GM08714 (cell line): ENCODE results near the gene METTL24.
"Not testable (repeated sequence)": the region's sequence is repeated elsewhere in the genome, so short reads cannot be mapped to it uniquely, and the experiment has no call there.

Experiments used
- H3K4me3 ChIP-seq: fragments of 200-500 bp; sonication (Bioruptor generic); 2 replicates; pipeline ENCODE4 v1.5.1; 2014; ENCODE audit warnings: mild to moderate bottlenecking, low read length, inconsistent platforms
- ZNF274 ChIP-seq: IDR thresholded peaks from 2 replicates; pipeline ENCODE4 v1.6.1; 2012; ENCODE audit warnings: mild to moderate bottlenecking, low read depth, low read length

Gene METTL24

GRCh38 chr6:110352563-110353262 is 5.4 kb downstream of the METTL24 start:
- H3K4me3 ChIP-seq = no peak overlapping the region
- TF ChIP-seq ZNF274 = no peak

GRCh38 chr6:110351986-110352385 is 6.2 kb downstream of the METTL24 start:
- TF ChIP-seq ZNF274 = no peak
- H3K4me3 ChIP-seq = no peak overlapping the region

- no peak for TF ChIP-seq ZNF274
- no peak overlapping the region for H3K4me3 ChIP-seq
Measured at GRCh38 chr6:110351546-110351945, 6.6 kb downstream of the METTL24 start.

- H3K4me3 ChIP-seq = not testable (repeated sequence)
Measured at GRCh38 chr6:110350593-110350992, 7.6 kb downstream of the METTL24 start.

- no peak for TF ChIP-seq ZNF274
Measured at GRCh38 chr6:110348961-110349690, 9.0 kb downstream of the METTL24 start.

GRCh38 chr6:110345025-110345424 is 13.1 kb downstream of the METTL24 start:
- no peak overlapping the region for H3K4me3 ChIP-seq
- no peak for TF ChIP-seq ZNF274

More at GRCh38 chr6:110348961-110349690, 9.0 kb downstream of the METTL24 start:
- no peak overlapping the region for H3K4me3 ChIP-seq

GRCh38 chr6:110342759-110343158 is 15.4 kb downstream of the METTL24 start:
- no peak overlapping the region for H3K4me3 ChIP-seq

GRCh38 chr6:110341663-110342596 is 16.2 kb downstream of the METTL24 start:
- H3K4me3 ChIP-seq = no peak overlapping the region
- no peak for TF ChIP-seq ZNF274

More at GRCh38 chr6:110342759-110343158, 15.4 kb downstream of the METTL24 start:
- no peak for TF ChIP-seq ZNF274

- H3K4me3 ChIP-seq = no peak overlapping the region
- TF ChIP-seq ZNF274 = no peak
Measured at GRCh38 chr6:110341067-110341466, 17.1 kb downstream of the METTL24 start.

- no peak overlapping the region for H3K4me3 ChIP-seq
- no peak for TF ChIP-seq ZNF274
Measured at GRCh38 chr6:110340392-110340965, 17.7 kb downstream of the METTL24 start.

GRCh38 chr6:110338820-110339470 is 19.2 kb downstream of the METTL24 start:
- no peak overlapping the region for H3K4me3 ChIP-seq
- no peak for TF ChIP-seq ZNF274

- H3K4me3 ChIP-seq = no peak overlapping the region
- TF ChIP-seq ZNF274 = no peak
Measured at GRCh38 chr6:110337486-110337885, 20.7 kb downstream of the METTL24 start.

- no peak for TF ChIP-seq ZNF274
- H3K4me3 ChIP-seq = no peak overlapping the region
Measured at GRCh38 chr6:110334423-110335180, 23.5 kb downstream of the METTL24 start.
